HepG2 (cell line): ENCODE measurements around the gene MEIS1.

ENCODE experiments used
- CTCF ChIP-seq: sonication (generic); formaldehyde crosslinking; IDR thresholded peaks from 2 replicates; pipeline ENCODE4 v1.5.0; 2020; ENCODE audit warnings: mild to moderate bottlenecking, missing genetic modification reagents, moderate library complexity
- EP300 ChIP-seq, 3 experiments: sonication (generic) in 1 of 3; formaldehyde crosslinking in 1 of 3; IDR thresholded peaks; 2 replicates each; pipeline versions ENCODE4 v1.5.1 to v1.6.1; 2011 to 2020; ENCODE audit warnings: low read depth in 2 of 3, low read length in 2 of 3, borderline replicate concordance in 1 of 3, improper control_type of control experiment in 1 of 3, mild to moderate bottlenecking in 1 of 3, missing genetic modification reagents in 1 of 3, moderate library complexity in 1 of 3
- JUN ChIP-seq: sonication (generic); formaldehyde crosslinking; IDR thresholded peaks from 2 replicates; pipeline ENCODE4 v1.4.0; 2020; ENCODE audit warnings: mild to moderate bottlenecking, missing genetic modification reagents
- POLR2AphosphoS5 ChIP-seq: IDR thresholded peaks from 2 replicates; pipeline ENCODE4 v1.6.1; 2012; ENCODE audit warnings: low read depth, low read length
- TBX3 ChIP-seq: fragments of 450-650 bp; IDR thresholded peaks from 2 replicates; pipeline ENCODE4 v1.6.1; 2017; ENCODE audit warnings: antibody characterized with exemption, mild to moderate bottlenecking, inconsistent platforms, borderline replicate concordance
- UBTF ChIP-seq: sonication (generic); formaldehyde crosslinking; IDR thresholded peaks from 2 replicates; pipeline ENCODE4 v1.4.0; 2020; ENCODE audit warnings: mild to moderate bottlenecking, missing genetic modification reagents
- ZNF691 ChIP-seq: sonication (generic); formaldehyde crosslinking; IDR thresholded peaks from 2 replicates; pipeline ENCODE4 v1.4.0; 2020; ENCODE audit warnings: missing genetic modification reagents, low read depth, mild to moderate bottlenecking, borderline replicate concordance

- TF ChIP-seq EP300 (IDR thresholded peaks at IDR 0.05; ENCODE audit: low read depth in 2 of 2, low read length in 2 of 2) (no peak), EP300 (CRISPR knock-in tag; IDR thresholded peaks at IDR 0.05; ENCODE audit: borderline replicate concordance) (no peak), TBX3 (no peak), ZNF691 (CRISPR knock-in tag) (no peak), UBTF (CRISPR knock-in tag) (no peak), POLR2AphosphoS5 (no peak), JUN (CRISPR knock-in tag) (no peak), CTCF (no peak)
Measured at GRCh38 chr2:66555091-66555490, 120.2 kb downstream of the MEIS1 start.
